Stimulated activated CD4-positive, alpha-beta T cell treated with anti-CD3 and anti-CD28 coated beads, TNF-alpha, amount 100 ng/mL, for 1 hour (primary cell): ENCODE measurements around the gene MXRA8.
"Not testable (repeated sequence)": the region's sequence is repeated elsewhere in the genome, so short reads cannot be mapped to it uniquely, and the experiment has no call there.

ENCODE experiments used
- DNase-seq, 3 donors: peaks; one replicate each; pipeline ENCODE4 v3.0.0-alpha.2; 2020; ENCODE audit warnings: low read depth in 3 of 3, low spot score in 1 of 3

Gene MXRA8

DNA sequence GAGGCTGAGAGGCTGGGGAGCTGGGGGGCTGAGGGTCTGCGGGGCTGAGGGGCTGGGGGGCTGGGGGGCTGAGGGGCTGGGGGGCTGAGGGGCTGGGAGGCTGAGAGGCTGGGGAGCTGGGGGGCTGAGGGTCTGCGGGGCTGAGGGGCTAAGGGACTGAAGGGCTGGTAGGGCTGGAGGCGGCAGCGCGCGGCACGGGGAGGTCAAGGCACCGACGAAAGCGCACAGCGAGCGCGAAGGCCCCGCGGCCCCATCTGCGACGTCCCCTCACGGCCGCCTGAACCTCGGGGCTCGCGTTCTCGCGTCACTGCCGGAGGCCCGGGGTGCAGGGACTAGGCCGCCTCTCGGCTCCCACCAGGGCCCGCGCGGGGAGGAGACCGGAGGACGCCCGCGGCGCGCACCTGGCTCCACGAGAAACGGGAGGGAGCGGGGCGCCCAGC lies 34.3 kb downstream of the MXRA8 start:
- DNase-seq = no peak

DNA sequence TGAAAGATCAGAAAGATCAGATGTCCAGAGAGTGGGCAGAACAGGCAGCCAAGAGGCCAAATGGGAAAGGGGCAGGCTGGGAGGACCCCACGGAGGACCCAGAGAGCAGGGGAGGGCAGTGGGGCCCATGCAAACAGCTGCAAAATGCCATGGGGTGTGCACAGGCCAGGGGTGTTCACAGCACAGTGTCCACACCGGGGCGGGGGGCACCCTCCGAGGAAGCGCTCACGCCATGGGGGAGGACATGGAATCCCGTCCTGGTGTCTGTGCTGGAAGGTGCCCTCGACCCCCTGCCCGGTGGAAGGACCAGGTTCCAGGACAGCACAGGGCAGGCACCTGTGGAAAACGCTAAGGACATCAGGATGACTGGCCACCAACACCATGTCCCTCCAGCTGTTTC lies 35.4 kb downstream of the MXRA8 start:
- DNase-seq = no peak

DNA sequence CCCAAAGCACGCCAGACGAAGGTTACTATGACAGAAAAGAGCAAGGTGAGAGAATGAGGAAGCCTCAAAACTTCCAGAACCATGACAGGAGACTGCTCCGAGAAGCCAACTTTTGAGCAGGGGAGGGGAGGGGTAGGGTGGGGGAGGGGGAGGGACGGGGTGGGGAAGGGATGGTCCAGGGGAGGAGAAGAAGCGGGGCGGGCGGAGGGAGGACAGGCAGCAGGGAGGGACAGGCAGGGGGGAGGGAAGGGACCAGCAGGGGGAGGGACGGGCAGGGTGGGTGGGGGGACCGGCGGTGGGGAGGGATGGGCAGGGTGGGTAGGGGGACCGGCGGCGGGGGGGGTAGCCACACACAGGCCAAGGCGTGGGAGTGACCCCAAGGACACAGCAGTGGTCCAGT lies 35.9 kb downstream of the MXRA8 start:
- DNase-seq = no peak

DNA sequence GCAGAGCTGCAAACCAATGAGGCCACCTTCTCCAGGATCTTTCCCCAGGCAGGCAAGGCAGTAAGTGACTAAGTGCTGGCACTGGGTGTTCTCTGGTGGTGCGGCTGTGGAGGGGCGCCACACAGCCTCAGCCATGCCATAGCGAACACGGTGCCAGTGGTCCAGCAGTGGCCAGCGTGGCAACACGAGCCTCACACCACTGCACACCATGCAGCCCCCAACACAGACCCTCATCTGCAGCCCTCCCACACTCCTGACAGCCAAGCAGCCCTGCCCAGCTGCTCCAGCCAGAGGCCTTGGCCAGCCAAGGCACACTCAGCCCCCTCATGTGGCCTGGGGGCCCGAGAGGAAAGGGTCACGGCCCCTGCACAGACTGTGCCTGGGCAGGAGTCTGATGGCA lies 36.9 kb downstream of the MXRA8 start:
- no peak for DNase-seq

GRCh38 chr1:1320666-1321448 lies 37.5 kb downstream of the MXRA8 start:
- DNase-seq = no peak

GRCh38 chr1:1319646-1319941 lies 38.8 kb downstream of the MXRA8 start:
- no peak for DNase-seq

DNA sequence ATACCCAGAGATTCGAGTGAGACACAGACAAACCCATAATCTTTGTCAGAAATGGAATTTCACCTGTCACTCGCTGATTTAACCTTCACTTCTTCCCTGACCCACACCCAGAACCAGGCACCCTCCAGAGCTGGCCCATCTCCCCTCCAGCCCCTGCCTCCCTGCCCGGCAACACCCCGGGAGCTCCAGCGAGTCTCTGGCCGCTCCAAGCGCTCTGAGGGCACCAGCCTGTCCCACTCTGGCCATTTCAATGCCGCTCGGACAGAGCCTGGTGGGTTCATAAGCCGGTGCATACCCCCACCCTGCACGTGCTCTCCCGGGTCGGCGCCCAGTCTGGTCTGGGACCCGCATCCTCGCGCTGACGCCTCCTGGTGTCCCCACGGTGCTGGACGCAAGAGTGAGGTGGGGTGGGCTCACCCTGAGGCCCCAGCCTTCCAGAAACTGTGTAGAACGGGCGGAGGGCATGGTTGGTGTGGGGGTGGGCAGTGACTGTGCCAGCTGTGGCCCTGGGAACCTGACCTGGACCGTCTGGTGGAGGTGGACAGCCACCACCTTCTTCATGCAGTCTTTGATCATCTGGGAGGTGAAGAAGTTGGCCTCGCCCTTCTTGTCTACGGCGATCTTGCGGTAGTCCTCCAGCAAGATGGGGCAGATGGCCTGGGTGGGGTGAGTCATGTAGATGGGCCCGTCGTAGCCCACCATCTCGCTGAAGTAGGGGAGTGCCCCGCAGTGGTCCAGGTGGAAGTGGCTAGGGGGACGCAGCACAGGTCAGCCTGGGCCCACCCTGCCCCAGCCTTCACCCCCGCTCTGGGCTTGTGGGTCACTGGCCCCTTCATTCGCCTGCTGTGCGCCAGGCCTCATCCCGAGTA lies 39.3 kb downstream of the MXRA8 start:
- no peak for DNase-seq

DNA sequence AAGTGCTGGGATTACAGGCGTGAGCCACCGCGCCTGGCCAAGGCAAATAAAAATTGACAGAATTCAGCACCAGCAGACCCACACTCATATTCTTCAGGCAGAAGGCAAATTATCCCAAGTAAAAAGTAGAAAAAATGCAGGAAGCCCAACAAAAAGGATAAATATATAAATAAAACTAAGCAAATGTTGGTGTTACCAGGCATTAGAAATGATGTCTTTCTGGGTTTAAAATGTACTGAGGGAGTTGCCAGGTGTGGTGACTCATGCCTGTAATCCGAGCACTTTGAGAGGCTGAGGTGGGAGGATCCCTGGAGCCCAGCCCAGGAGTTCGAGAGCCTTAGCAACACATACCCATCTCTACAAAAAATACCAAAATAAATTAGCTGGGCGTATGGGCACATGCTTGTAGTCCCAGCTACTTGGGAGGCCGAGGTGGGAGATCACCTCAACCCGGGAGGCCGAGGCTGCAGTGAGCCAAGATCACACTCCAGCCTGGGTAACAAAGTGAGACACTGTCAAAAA lies 40.2 kb downstream of the MXRA8 start:
- no peak for DNase-seq

- no peak for DNase-seq
Measured at GRCh38 chr1:1317420-1317819, 40.9 kb downstream of the MXRA8 start.

GRCh38 chr1:1316199-1316598 lies 42.2 kb downstream of the MXRA8 start:
- not testable (repeated sequence) for DNase-seq

DNA sequence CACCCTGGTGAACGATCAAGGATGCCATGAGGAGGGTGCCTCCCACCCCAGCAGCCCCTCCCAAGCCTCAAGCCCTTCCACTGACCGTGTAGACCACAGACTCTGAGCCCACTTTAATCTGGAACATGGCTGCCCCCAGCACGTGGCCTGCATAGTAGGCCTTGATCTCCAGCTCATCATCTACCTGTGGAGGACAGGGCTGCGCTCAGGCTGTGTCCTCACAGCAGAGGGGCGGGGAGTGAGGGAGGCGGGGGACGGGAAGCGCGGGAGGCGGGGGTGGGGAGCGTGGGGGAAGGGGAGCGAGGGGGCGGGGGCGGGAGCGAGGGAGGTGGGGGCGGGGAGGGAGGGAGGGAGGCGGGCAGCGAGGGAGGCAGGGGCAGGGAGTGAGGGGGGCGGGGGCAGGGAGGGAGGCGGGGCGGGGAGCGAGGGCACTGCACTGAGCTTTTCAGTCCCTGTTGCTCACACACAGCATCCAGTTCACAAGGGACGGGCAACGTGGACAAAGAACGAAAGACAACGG lies 42.9 kb downstream of the MXRA8 start:
- DNase-seq = no peak

GRCh38 chr1:1314678-1315335 lies 43.5 kb downstream of the MXRA8 start:
- no peak for DNase-seq

- no peak for DNase-seq
Measured at GRCh38 chr1:1314237-1314586, 44.1 kb downstream of the MXRA8 start.

DNA sequence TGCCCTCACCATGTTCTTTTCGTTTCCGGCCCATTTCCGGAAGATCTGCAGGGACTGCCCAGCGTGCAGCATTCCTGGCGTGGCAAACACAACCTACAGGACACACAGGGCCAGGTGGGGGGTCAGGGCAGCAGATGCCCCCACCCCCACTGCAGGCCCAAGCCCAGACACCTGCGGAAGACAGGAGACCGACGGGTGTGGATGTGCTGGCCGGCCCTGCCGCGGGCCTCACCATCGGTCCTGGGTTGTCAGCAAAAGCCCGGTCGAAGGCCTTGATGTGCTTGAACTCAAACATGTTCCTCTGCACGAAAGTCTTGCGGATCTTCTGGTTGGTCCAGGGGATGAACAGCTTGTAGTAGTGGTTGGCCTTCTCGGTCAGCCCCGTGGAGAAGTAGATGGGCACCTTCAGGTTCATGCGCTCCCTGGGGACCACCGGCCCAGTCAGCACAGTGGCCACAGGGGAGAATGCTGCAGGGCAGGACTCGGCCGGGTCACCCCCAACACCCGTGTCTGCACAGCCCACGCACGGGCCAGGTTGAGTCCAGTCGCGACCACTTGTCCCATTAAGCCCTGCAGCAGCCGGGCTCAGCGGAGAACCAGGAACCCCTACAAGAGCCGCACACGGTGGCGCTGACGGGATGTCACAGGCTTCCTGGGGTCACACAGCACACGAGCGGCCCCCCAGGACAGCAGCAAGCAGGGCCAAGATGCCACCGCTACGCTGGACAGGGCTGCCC lies 44.7 kb downstream of the MXRA8 start:
- DNase-seq = no peak

GRCh38 chr1:1312450-1313314 lies 45.7 kb downstream of the MXRA8 start:
- DNase-seq = no peak

GRCh38 chr1:1311107-1312104 lies 46.9 kb downstream of the MXRA8 start:
- no peak for DNase-seq

- no peak for DNase-seq
Measured at GRCh38 chr1:1310476-1311053, 47.8 kb downstream of the MXRA8 start.

GRCh38 chr1:1310109-1310385 lies 48.3 kb downstream of the MXRA8 start:
- no peak for DNase-seq
